Measurements from ENCODE around the gene PEX7.

DNA sequence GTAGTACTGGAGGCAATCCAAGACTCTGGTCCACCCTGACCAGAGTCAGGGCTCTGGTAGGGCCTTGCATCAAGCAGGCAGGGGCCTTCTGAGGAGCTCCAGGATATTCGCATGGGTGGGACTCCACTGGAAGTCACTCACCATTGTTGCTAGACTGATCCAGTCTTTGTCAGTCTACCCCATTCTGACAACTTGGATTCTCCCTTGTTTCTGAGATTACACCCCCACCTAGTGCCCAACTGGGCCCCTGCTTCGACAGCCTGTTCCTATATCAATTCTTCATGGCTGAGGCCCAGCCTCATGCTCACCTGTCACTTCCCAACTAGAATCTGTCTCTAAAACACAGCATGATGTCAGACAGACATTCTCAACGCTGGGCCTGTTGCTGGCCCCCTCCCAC lies 104.9 kb downstream of the PEX7 start:
- TF ChIP-seq POLR2A (IDR thresholded peaks at IDR 0.05) (no peak), CTCF (IDR thresholded peaks at IDR 0.05) (no peak)

Data from vagina (tissue), 2 donors.